Coronary artery (tissue), 2 donors: ENCODE data around the gene ZNF326.

Experiments
- DNase-seq: peaks from one replicate; pipeline ENCODE4 v3.0.0-alpha.2; 2017; ENCODE audit warnings: low spot score
- H3K27ac ChIP-seq, 2 donors: fragments of 200-600 bp; sonication (generic); one replicate each; pipeline ENCODE4 v1.5.1; 2016 to 2019
- H3K4me3 ChIP-seq: fragments of 200-600 bp; sonication (generic); 2 replicates; pipeline ENCODE4 v1.5.1; 2016; ENCODE audit warnings: mild to moderate bottlenecking, moderate library complexity
- CTCF ChIP-seq: fragments of 200-600 bp; sonication (generic); IDR thresholded peaks from one replicate; pipeline ENCODE4 v1.5.1; 2019; ENCODE audit warnings: antibody characterized with exemption

The ZNF326 gene

GRCh38 chr1:90067194-90067931, 72.5 kb downstream of the ZNF326 start:
- TF ChIP-seq CTCF: no peak
- Histone ChIP-seq H3K4me3 (no peak overlapping the region), H3K27ac (no peak overlapping the region)
- no peak for DNase-seq

- no peak overlapping the region for H3K4me3 ChIP-seq
- no peak for TF ChIP-seq CTCF
- H3K27ac ChIP-seq: no peak overlapping the region
- DNase-seq: no peak
Measured at GRCh38 chr1:90068611-90069280, 73.8 kb downstream of the ZNF326 start.

- H3K4me3 ChIP-seq: no peak overlapping the region
- no peak overlapping the region for H3K27ac ChIP-seq
- DNase-seq: no peak
- no peak for TF ChIP-seq CTCF
Measured at GRCh38 chr1:90074137-90074536, 79.2 kb downstream of the ZNF326 start.

GRCh38 chr1:90074566-90074965, 79.7 kb downstream of the ZNF326 start:
- DNase-seq: no peak
- Histone ChIP-seq H3K27ac (no peak overlapping the region), H3K4me3 (no peak overlapping the region)
- no peak for TF ChIP-seq CTCF

GRCh38 chr1:90074970-90075391, 80.1 kb downstream of the ZNF326 start:
- H3K4me3 ChIP-seq: no peak overlapping the region
- no peak overlapping the region for H3K27ac ChIP-seq
- no peak for DNase-seq
- TF ChIP-seq CTCF: no peak

GRCh38 chr1:90083995-90084394, 89.1 kb downstream of the ZNF326 start:
- no peak for DNase-seq
- H3K27ac ChIP-seq: no peak overlapping the region
- no peak for TF ChIP-seq CTCF
- H3K4me3 ChIP-seq: no peak overlapping the region
